GM23338 (cell line): ENCODE results near the gene DFFB. TPM values are rescaled to one million over a fixed set of nuclear protein-coding genes. Genes with fewer than 3 reads are reported as not detected.

Experiments
- ATAC-seq: fragments of 200-7000 bp; cut with Tn5 transposase; 3 replicates; pipeline ENCODE4 v1.9.1; 2020
- DNase-seq: peaks from one replicate; pipeline ENCODE4 v3.0.0-alpha.2; 2015; ENCODE audit warnings: low spot score
- H2AFZ ChIP-seq: fragments of 200-600 bp; sonication (generic); 2 replicates; pipeline ENCODE4 v1.8.0; 2016; ENCODE audit warnings: antibody characterized with exemption, mild to moderate bottlenecking, moderate library complexity
- H3F3A ChIP-seq: fragments of 200-600 bp; sonication (generic); replicated peaks from 2 replicates; pipeline ENCODE4 v1.8.0; 2017; ENCODE audit warnings: antibody characterized with exemption, mixed run types, low read depth
- H3K27ac ChIP-seq: fragments of 200-600 bp; sonication (generic); 2 replicates; pipeline ENCODE4 v1.6.1; 2016; ENCODE audit warnings: low read depth
- H3K27me3 ChIP-seq: fragments of 200-600 bp; sonication (generic); 2 replicates; pipeline ENCODE4 v1.8.0; 2016; ENCODE audit warnings: mild to moderate bottlenecking, mixed run types, moderate library complexity; ENCODE audit not compliant: insufficient read depth
- H3K36me3 ChIP-seq: fragments of 200-600 bp; sonication (generic); 2 replicates; pipeline ENCODE4 v1.8.0; 2016; ENCODE audit warnings: mild to moderate bottlenecking; ENCODE audit not compliant: insufficient read depth
- H3K4me1 ChIP-seq: fragments of 200-600 bp; sonication (generic); 2 replicates; pipeline ENCODE4 v1.8.0; 2016; ENCODE audit warnings: mild to moderate bottlenecking, moderate library complexity; ENCODE audit not compliant: insufficient read depth
- H3K4me2 ChIP-seq: fragments of 200-600 bp; sonication (generic); 2 replicates; pipeline ENCODE4 v1.7.1; 2017; ENCODE audit warnings: mixed run types
- H3K4me3 ChIP-seq: fragments of 200-600 bp; sonication (generic); 2 replicates; pipeline ENCODE4 v1.6.1; 2016; ENCODE audit warnings: mixed run types
- H3K79me2 ChIP-seq: fragments of 200-600 bp; sonication (generic); replicated peaks from 2 replicates; pipeline ENCODE4 v1.8.0; 2017; ENCODE audit warnings: mild to moderate bottlenecking; ENCODE audit not compliant: insufficient read depth
- H3K9me2 ChIP-seq: fragments of 200-600 bp; sonication (generic); 2 replicates; pipeline ENCODE4 v1.8.0; 2017; ENCODE audit not compliant: insufficient read depth
- H4K20me1 ChIP-seq: fragments of 200-600 bp; sonication (generic); replicated peaks from 2 replicates; pipeline ENCODE4 v1.8.0; 2017; ENCODE audit warnings: mild to moderate bottlenecking; ENCODE audit not compliant: insufficient read depth
- H3K27ac Mint-ChIP-seq: 2 replicates; pipeline ENCODE4 v1.8.0; 2020; ENCODE audit warnings: inconsistent platforms, mild to moderate bottlenecking, moderate library complexity, mixed read lengths
- H3K27me3 Mint-ChIP-seq: 3 replicates; pipeline ENCODE4 v1.8.0; 2022; ENCODE audit warnings: low read depth, mild to moderate bottlenecking, moderate library complexity, mixed read lengths, inconsistent platforms; ENCODE audit not compliant: insufficient read depth, poor library complexity
- H3K36me3 Mint-ChIP-seq: 3 replicates; pipeline ENCODE4 v1.8.0; 2021; ENCODE audit warnings: low read depth, mild to moderate bottlenecking, inconsistent platforms, moderate library complexity, mixed read lengths
- H3K4me1 Mint-ChIP-seq: 3 replicates; pipeline ENCODE4 v1.8.0; 2020; ENCODE audit warnings: mild to moderate bottlenecking, inconsistent platforms, mixed read lengths
- H3K4me3 Mint-ChIP-seq: 3 replicates; pipeline ENCODE4 v1.8.0; 2021; ENCODE audit warnings: moderate library complexity, mild to moderate bottlenecking, inconsistent platforms, mixed read lengths
- H3K9me3 Mint-ChIP-seq: 3 replicates; pipeline ENCODE4 v1.8.0; 2020; ENCODE audit warnings: moderate library complexity, mild to moderate bottlenecking, inconsistent platforms, mixed read lengths
- CREB1 ChIP-seq: fragments of 250-450 bp; sonication (Bioruptor Pico); IDR thresholded peaks from 2 replicates; pipeline ENCODE4 v1.5.0; 2020; ENCODE audit warnings: low read depth, mild to moderate bottlenecking, moderate library complexity
- ETS1 ChIP-seq: IDR thresholded peaks from 2 replicates; pipeline ENCODE4 v1.6.1; 2016; ENCODE audit warnings: antibody characterized with exemption
- JUNB ChIP-seq: IDR thresholded peaks from one replicate; pipeline ENCODE4 v1.6.1; 2016; ENCODE audit warnings: antibody characterized with exemption; ENCODE audit not compliant: unreplicated experiment
- NANOG ChIP-seq: IDR thresholded peaks from 2 replicates; pipeline ENCODE4 v1.6.1; 2016; ENCODE audit warnings: antibody characterized with exemption, borderline replicate concordance
- ZNF114 ChIP-seq: fragments of 250-450 bp; sonication (Bioruptor Pico); IDR thresholded peaks from 2 replicates; pipeline ENCODE4 v1.5.0; 2020; ENCODE audit warnings: mild to moderate bottlenecking, moderate library complexity
- ZNF462 ChIP-seq: fragments of 250-450 bp; sonication (Bioruptor Pico); IDR thresholded peaks from 2 replicates; pipeline ENCODE4 v1.5.0; 2020; ENCODE audit warnings: mild to moderate bottlenecking, moderate library complexity
- polyA plus RNA-seq: library from polyadenylated mRNA; unstranded; fragments of >200 nt; fragmentation: Nextera tagmentation; extraction: Ambion mirVana; gene quantifications from 2 replicates; pipeline ENCODE4 v1.2.1, GENCODE V29; 2016
- total RNA-seq: library from RNA; depleted of rRNA; stranded (reverse); fragments of >200 nt; shearing (Covaris generic); gene quantifications from 2 replicates; pipeline ENCODE4 v1.2.3, GENCODE V29; 2014

The DFFB gene
- total and polyA plus RNA-seq, 2 experiments from 2014 or later = 6.5 to 18.1 TPM

- TF ChIP-seq ZNF462 (CRISPR knock-in tag) = no peak
- no peak for TF ChIP-seq JUNB
- no peak for TF ChIP-seq CREB1 (CRISPR knock-in tag)
- no peak for TF ChIP-seq ETS1
- TF ChIP-seq NANOG = no peak
Observed at GRCh38 chr1:3857791-3858129, 484 bp downstream of the DFFB start (continued).

- DNase-seq (peak; percentile 50), ATAC-seq (peak; percentile 21)
- peaks cover 8% of the 10 kb centered on the region; the same call in 1 of the 2 replicates for H3K27me3 ChIP-seq
- Mint-ChIP-seq H3K36me3 (no peaks in the 10 kb centered on the region; the same call in 2 of the 3 replicates), H3K4me3 (peak overlapping the region; percentile 98), H3K27me3 (peaks cover 26% of the 10 kb centered on the region), H3K4me1 (peaks cover 22% of the 10 kb centered on the region), H3K27ac (no peak overlapping the region), H3K9me3 (no peaks in the 10 kb centered on the region)
- peak overlapping the region; percentile 94 for H3K4me2 ChIP-seq
- H3K27ac ChIP-seq = no peak overlapping the region
- no peaks in the 10 kb centered on the region for H3K9me2 ChIP-seq
- H3F3A ChIP-seq = no peaks in the 10 kb centered on the region
- peak overlapping the region; percentile 98 for H3K4me3 ChIP-seq
- H3K4me1 ChIP-seq = peaks cover 8% of the 10 kb centered on the region; the same call in 1 of the 2 replicates
- H3K79me2 ChIP-seq = peaks cover 29% of the 10 kb centered on the region
- H2AFZ ChIP-seq = no peak overlapping the region; the same call in 1 of the 2 replicates
- H4K20me1 ChIP-seq = no peaks in the 10 kb centered on the region; the same call in none of the 2 replicates
- no peaks in the 10 kb centered on the region for H3K36me3 ChIP-seq
- TF ChIP-seq NANOG (no peak), ZNF114 (CRISPR knock-in tag) (no peak), ZNF462 (CRISPR knock-in tag) (no peak)
Observed at GRCh38 chr1:3858231-3858981, 1.1 kb downstream of the DFFB start.
